Pancreas (tissue), 10 donors: Measurements from ENCODE around the gene KMT2A. TPM values are rescaled to one million over a fixed set of nuclear protein-coding genes. Genes with fewer than 3 reads are reported as not detected.
A peak's percentile ranks its signal among the peaks of the same experiment; 100 is the strongest.

ENCODE experiments used
- ATAC-seq, 4 donors: fragments of 200-7000 bp; cut with Tn5 transposase; one replicate each; pipeline versions ENCODE4 v1.8.0 to v1.9.1; 2020; ENCODE audit warnings: mild to moderate bottlenecking in 4 of 4, moderate library complexity in 4 of 4
- DNase-seq, 6 donors: peaks; one replicate each; pipeline ENCODE4 v3.0.0-alpha.2; 2020
- FAIRE-seq: peaks from 2 replicates; lab custom pipeline; 2012; peaks lifted over from hg19 to GRCh38; lab: Jason Lieb, UNC
- H3K27ac ChIP-seq, 4 donors: fragments of 200-600 bp; sonication (generic); 1 replicate in 3 of 4; 2 replicates in 1 of 4; pipeline versions ENCODE4 v1.5.0 to v1.8.0; 2020
- H3K27me3 ChIP-seq, 4 donors: fragments of 200-600 bp; one replicate each; pipeline ENCODE4 v1.8.0; 2021
- H3K36me3 ChIP-seq, 3 donors: fragments of 200-600 bp; sonication (generic) in 1 of 3; one replicate each; pipeline versions ENCODE4 v1.5.0 to v1.8.0; 2020 to 2021
- H3K4me1 ChIP-seq, 3 donors: fragments of 200-600 bp; one replicate each; pipeline ENCODE4 v1.8.0; 2021
- H3K4me3 ChIP-seq, 4 donors: fragments of 200-600 bp; sonication (generic) in 2 of 4; one replicate each; pipeline versions ENCODE4 v1.5.0 to v1.8.0; 2020 to 2021
- H3K9me3 ChIP-seq, 4 donors: fragments of 200-600 bp; one replicate each; pipeline ENCODE4 v1.8.0; 2021
- CTCF ChIP-seq, 4 donors: fragments of 200-600 bp; sonication (generic) in 3 of 4; IDR thresholded peaks; one replicate each; pipeline versions ENCODE4 v1.5.0 to v1.8.0; 2021; ENCODE audit warnings: antibody characterized with exemption in 4 of 4
- WGBS, 2 donors: extraction: QIAGEN DNeasy Blood & Tissue Kit; methylation state at CpG; one replicate each; pipeline ENCODE4 v1.1.7; 2013; 5-methylcytosine and 5-hydroxymethylcytosine counted together
- intact Hi-C, 3 donors: fragments of 100-400 bp; cut with DNase I; formaldehyde crosslinking; loops; one replicate each; pipeline versions ENCODE4 v1.11.1 to v1.14.2; 2022
- polyA plus RNA-seq, 2 donors: library from polyadenylated mRNA; stranded (reverse); fragments of 200-250 nt; gene quantifications; one replicate each; pipeline ENCODE4 v1.2.3, GENCODE V29; 2013
- total RNA-seq, 6 donors: library from RNA; stranded (reverse); fragmentation: NEBNext Ultra II Directional in 4 of 6; extraction: Animal tissue kit (Norgen Biotek cat#: 25700) in 4 of 6; gene quantifications; one replicate each; pipeline versions ENCODE4 v1.2.1 to v1.2.4, GENCODE V29; 2021 to 2023
- donor health status: healthy with polysubstance abuse.
- donor health status: DM: no; HTN: no; CAD: no; lungs with moderate emphysema.
- donor health status: DM: no; HTN: no; CAD: no.
- donor health status: control.
- donor health status: control.
- donor health status: Bipolar disorder and iron deficiency.
- donor health status: DM: yes; HTN: yes; CAD: no.
- donor health status: DM: no; HTN: no; CAD: no.
- donor health status: DM: no; HTN: no; CAD: no.
- donor health status: DM: yes; HTN: yes; CAD: no.

KMT2A gene
- total and polyA plus RNA-seq, 8 donors = 13.9 to 46.3 (median 32.4) TPM

DNA sequence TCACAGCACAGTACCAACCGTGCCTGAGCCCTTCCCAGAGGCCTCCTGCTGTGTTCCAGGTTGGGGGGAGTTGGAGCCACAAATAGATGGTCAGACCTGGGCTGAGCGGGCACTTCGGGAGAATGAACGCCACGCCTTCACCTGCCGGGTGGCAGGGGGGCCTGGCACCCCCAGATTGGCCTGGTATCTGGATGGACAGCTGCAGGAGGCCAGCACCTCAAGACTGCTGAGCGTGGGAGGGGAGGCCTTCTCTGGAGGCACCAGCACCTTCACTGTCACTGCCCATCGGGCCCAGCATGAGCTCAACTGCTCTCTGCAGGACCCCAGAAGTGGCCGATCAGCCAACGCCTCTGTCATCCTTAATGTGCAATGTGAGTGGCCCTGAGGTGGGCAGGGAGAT, 95.8 kb downstream of the KMT2A start:
- TF ChIP-seq CTCF (IDR thresholded peaks at IDR 0.05) = no peak
- peak overlapping the region in 2 of 4 donors; percentile 95 to 99 for H3K4me3 ChIP-seq
- intact Hi-C loops = no loop called here
- DNase-seq (peak in 1 of 6 donors; percentile 66), ATAC-seq (no peak), FAIRE-seq (no peak)
- 64 to 68% methylated on average over 10 of the region's 10 CpGs for WGBS, 2 donors
- H3K27me3 ChIP-seq = no peaks in the 10 kb centered on the region
- no peaks in the 10 kb centered on the region for H3K36me3 ChIP-seq
- H3K27ac ChIP-seq = no peak overlapping the region
- peaks cover 6 to 8% (median 8%) of the 10 kb centered on the region in 3 donors for H3K4me1 ChIP-seq
- no peaks in the 10 kb centered on the region for H3K9me3 ChIP-seq

- no peak for TF ChIP-seq CTCF (IDR thresholded peaks at IDR 0.05)
- Histone ChIP-seq H3K9me3 (no peaks in the 10 kb centered on the region), H3K27me3 (no peaks in the 10 kb centered on the region), H3K27ac (no peak overlapping the region), H3K36me3 (no peaks in the 10 kb centered on the region), H3K4me1 (peaks cover 6 to 8% (median 8%) of the 10 kb centered on the region in 3 donors), H3K4me3 (no peak overlapping the region)
- FAIRE-seq (no peak), ATAC-seq (no peak), DNase-seq (no peak)
- intact Hi-C loops = no loop called here
- WGBS, 2 donors = 86 to 91% methylated on average over 19 of the region's 19 CpGs
These were observed 96.8 kb downstream of the KMT2A start for GRCh38 chr11:118532852-118533768.

DNA sequence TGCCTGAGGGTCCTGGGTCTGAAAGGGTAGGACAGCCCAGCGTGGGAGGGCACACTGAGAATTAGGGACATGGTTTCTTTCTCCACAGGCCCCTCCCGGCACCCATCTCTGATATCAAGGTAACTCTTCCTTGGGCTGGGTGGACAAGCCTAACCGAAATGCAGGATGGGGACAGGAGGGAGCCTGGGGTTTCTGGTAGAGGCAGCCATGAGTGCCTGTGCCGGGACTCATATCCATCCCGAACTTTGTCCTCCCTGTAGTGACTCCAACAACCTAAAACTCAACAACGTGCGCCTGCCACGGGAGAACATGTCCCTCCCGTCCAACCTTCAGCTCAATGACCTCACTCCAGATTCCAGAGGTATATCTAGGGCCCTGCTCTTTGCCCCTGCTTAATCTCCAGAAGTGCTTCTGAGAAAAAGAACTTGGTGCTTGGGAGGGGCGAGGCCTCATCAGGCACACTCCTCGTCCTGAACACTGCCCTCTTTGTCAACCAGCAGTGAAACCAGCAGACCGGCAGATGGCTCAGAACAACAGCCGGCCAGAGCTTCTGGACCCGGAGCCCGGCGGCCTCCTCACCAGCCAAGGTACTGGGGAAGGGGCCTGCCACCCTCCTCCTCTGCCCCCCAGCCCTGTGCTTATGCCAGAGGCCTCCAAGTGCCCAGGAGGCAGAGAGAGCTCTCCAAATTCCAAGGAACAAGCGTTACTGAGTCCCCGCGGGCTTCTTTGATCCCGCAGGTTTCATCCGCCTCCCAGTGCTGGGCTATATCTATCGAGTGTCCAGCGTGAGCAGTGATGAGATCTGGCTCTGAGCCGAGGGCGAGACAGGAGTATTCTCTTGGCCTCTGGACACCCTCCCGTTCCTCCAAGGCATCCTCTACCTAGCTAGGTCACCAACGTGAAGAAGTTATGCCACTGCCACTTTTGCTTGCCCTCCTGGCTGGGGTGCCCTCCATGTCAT, 97.8 kb downstream of the KMT2A start:
- WGBS, 2 donors = 77 to 81% methylated on average over 27 of the region's 27 CpGs
- TF ChIP-seq CTCF (IDR thresholded peaks at IDR 0.05) = no peak

DNA sequence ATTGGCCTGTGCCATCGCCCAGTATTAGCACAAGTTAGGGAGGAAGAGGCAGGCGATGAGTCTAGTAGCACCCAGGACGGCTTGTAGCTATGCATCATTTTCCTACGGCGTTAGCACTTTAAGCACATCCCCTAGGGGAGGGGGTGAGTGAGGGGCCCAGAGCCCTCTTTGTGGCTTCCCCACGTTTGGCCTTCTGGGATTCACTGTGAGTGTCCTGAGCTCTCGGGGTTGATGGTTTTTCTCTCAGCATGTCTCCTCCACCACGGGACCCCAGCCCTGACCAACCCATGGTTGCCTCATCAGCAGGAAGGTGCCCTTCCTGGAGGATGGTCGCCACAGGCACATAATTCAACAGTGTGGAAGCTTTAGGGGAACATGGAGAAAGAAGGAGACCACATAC, 99.0 kb downstream of the KMT2A start:
- Histone ChIP-seq H3K4me1 (no peaks in the 10 kb centered on the region), H3K27me3 (no peaks in the 10 kb centered on the region), H3K27ac (no peak overlapping the region), H3K4me3 (no peak overlapping the region), H3K9me3 (no peaks in the 10 kb centered on the region), H3K36me3 (no peaks in the 10 kb centered on the region)
- ATAC-seq (no peak), FAIRE-seq (no peak), DNase-seq (no peak)
- TF ChIP-seq CTCF (IDR thresholded peaks at IDR 0.05) = no peak
- intact Hi-C loops = no loop called here
- 81 to 82% methylated on average over 9 of the region's 9 CpGs for WGBS, 2 donors

More for the DNA sequence above, 97.8 kb downstream of the KMT2A start:
- Histone ChIP-seq H3K36me3 (no peaks in the 10 kb centered on the region), H3K9me3 (no peaks in the 10 kb centered on the region), H3K27ac (no peak overlapping the region), H3K27me3 (no peaks in the 10 kb centered on the region), H3K4me3 (no peak overlapping the region), H3K4me1 (peaks cover 6 to 8% (median 8%) of the 10 kb centered on the region in 3 donors)
- DNase-seq (no peak), FAIRE-seq (no peak), ATAC-seq (no peak)
- intact Hi-C loops = no loop called here
